Measurements from ENCODE around the gene PRRT1.

GRCh38 chr6:32146287-32146686 is 5.5 kb downstream of the PRRT1 start:
- TF ChIP-seq CTCF (conservative IDR thresholded peaks at IDR 0.05; ENCODE audit: low read length), result no peak
- TF ChIP-seq EZH2phosphoT487 (IDR thresholded peaks at IDR 0.05; ENCODE audit: borderline replicate concordance, low read depth, low read length), result no peak

Data from OCI-LY7 (cell line).